Hindlimb muscle (tissue), 1 donor: Measurements from ENCODE around the gene MESD. TPM values are rescaled to one million over a fixed set of nuclear protein-coding genes. Genes with fewer than 3 reads are reported as not detected.
"Not testable (repeated sequence)": the region's sequence is repeated elsewhere in the genome, so short reads cannot be mapped to it uniquely, and the experiment has no call there.

Experiments
- DNase-seq: peaks from one replicate; pipeline ENCODE4 v3.0.0-alpha.2; 2013
- polyA plus RNA-seq: library from polyadenylated mRNA; unstranded; fragments of 120-200 nt; gene quantifications from one replicate; pipeline ENCODE4 v1.2.1, GENCODE V29; 2013; ENCODE audit not compliant: insufficient read length

The MESD gene
- polyA plus RNA-seq, 1 donor: 19.8 TPM

DNA sequence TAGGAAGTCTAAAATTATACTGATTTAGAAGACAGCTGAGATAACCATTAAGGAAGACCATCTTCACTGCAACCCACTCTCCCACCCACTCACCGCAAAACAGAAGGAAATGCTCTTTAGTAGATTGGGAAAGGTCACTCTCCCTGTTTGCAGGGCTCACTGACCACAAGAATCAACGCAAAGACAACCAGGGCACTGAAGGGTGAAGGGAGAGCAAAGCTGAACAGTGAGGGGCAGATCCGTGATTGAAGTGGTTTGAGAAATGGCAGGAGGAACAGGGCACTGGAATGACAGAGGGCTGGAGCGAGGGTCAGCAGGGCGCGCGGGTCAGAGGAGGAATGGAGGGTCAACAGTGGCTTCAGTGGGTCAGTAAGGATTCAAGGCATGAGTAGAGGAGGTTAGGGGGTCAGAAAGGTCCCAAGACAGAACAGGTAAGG is 520 bp downstream of the MESD start:
- no peak for DNase-seq

DNA sequence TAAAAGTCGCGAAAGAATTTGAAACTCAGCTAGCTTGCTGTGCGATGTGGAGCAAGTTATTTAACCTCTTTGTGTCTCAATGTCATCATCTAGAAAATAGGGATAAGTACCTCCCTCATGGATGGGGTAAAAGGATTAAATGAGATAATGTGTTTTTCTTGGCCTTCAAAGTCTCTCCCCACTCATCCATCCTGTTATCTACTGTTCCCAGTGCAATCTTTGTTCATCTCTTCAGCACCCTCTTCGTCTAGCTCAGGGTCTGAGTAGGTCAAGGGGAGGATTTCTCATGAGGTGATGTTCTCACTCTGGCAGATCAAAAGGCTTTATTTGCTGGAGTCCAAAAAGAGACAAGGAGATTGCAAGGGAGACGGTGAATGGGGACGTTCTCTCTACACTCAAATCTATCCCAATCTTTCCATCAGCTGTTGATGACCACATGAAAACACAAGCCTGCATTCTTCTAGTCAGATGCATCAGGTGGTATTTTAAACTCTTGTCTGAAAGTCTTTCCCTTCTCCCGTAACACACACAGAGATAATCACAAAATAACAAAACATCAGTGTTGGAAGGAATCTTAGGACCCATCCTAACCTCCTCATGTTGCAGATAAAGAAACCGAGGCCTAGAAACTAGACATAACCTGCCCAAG is 1.3 kb downstream of the MESD start:
- no peak for DNase-seq

DNA sequence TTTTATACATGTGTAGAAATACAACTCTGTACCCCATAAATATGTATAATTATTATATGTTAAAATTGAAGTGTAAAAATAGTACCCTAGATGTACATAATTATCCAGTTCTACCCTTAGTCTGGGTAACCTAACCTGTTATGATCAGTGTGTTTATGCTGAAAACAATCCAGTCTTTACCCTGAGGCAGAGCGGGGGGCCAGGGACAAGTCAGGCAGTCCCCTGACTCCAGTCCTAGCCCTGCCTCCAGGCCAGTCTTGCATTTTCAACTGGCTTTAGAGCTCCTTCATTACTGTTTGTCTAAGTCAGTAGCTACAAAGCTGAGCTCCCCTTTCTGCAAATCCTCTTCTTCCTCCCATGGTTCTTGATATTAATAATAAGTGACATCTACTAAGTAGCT is 3.1 kb downstream of the MESD start:
- no peak for DNase-seq

DNA sequence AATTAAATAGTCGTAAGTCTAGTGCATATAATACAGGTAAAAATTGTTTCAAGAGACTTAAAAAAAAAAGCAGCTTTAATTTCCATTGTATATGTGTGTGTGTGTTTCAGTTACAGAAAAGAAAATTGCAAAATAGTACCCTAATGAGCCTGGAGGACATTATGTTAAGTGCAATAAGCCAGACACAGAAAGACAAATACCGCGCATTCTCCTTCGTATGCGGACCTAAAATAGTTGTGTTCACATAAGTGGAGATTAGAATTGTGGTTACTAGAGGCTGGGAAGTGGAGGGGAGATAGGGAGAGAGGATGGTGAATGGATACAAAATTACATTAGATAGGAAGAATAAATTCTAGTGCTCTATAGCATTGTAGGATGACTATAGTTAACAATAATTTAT is 3.6 kb downstream of the MESD start:
- DNase-seq: no peak

DNA sequence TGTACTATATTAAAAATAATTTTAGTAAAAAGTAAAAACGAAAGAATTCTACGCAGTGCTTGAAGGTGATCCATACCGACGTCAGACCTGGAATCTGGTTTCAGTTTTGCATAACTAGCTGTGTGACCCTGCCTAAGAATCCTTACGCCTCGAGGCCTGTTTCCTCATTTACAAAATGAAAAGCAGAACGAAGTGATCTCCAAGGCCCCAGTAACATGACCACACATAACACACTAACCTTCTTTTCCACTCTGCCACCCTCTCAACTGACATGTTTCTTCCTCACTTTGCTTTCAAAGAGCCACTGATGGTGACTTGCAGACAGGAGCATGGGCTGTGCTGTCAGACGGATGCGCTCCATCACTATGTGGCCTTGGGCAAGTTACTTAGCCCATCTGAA is 4.8 kb downstream of the MESD start:
- no peak for DNase-seq

DNA sequence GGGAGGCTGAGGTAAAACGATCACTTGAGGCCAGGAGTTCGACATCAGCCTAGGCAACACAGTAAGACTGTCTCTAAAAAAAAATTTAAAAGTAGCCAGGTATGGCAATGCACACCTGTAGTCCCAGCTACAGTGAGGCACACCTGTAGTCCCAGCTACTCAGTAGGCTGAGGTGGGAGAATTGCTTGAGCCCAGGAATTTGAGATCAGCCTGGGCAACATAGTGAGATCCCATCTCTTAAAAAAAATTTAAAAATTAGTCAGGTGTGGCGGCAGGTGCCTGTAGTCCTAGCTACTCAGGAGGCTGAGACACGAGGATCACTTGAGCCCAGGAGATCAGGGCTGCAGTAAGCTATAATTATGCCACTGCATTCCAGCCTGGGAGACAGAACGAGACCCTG is 6.8 kb downstream of the MESD start:
- no peak for DNase-seq

DNA sequence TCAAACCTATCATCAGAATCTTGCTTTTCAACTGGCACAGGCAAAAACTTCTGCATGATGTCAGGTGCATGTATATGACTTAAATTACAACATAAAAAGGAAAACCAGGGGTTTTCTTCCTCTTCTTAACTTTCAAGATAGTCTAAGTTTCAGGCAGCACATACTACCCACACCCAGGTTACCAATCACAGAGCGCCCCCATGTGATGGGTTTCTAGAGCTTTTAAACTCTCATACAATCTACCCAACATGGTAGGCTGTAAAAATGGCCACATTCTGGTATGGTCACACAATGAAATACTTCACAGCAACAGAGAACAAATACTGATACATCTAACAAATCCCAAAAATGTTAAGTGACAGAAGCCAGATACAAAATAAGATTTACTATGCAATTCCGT is 7.4 kb downstream of the MESD start:
- no peak for DNase-seq

DNA sequence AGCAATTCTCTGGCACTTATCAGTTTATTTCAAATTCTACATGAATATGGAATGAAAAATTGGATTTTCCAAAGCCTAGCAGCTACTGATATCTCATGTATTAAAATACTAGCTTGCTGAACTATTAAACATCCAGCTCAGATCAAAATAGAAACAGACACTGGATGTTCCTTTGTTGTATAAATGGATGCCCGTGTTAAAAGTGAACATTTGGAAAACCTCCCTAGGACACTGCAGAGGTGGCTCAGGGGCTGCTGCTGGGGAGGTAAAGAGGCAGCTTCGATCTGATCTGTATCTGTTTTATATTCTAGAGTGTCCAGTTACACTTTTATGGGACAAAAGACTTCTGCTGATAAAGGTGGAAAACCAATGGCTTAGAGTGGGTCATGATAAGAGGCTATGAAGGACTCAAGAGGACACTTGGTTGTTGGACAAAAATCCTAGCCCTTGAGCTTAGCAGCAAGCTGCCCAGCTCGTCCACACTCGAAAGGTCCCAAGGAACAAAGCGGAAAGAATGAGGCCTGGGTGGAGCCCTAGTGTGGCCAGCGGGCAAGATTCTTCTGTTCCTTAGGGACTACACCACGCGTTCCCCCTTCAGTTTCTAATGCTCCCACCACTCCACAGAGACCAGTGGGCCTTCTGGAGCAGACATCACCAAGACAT is 9.9 kb downstream of the MESD start:
- DNase-seq: no peak

DNA sequence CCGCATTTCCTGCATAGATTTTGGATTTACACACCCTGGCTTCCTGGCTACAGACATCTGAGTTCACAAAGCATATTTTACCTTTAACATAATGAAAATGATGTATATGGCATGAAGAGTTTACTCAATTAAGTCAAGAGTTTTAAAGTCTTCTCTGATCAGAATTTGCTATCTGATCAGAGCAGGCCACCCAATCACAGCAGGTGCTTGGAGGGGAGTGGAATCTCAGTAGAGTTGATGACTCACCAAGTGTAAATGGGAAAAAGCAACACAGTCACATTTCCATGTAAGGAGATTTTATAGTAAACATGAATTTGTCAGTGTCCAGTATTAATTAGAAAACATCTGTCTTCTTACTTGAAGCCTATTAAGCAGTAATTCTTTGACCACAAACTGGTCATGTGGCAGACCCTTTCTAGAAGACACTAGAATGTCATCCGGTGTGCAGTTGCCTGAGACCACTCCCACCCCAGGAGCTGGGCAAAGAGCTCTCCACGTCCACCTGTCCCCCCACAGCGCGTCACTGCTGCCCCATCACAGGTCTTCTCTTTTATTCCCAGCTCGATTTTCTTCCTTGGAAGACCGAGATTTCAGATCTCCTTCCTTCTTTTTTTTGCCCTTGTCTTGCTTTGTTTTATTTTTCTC is 10.8 kb downstream of the MESD start:
- no peak for DNase-seq

DNA sequence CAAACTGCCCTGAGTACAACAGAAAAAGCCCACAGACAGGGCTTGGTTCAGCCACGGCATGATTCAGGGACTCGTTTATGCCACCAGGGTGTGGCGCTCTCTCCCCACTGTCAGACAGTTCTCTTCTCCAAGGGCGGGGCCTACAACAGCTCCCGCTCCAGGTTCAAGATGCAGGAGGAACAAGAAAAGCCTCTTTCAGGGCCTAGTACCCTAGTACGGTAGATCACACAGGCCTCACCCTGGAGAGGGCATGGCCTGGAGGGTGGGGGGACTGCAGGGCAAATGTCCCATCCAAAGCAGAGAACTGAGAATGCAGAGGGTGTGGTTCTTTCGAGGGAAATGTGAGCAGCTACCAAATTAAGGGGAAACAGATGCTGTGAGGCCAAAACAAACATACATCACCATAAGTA is 12.0 kb downstream of the MESD start:
- peak; percentile 66 for DNase-seq

DNA sequence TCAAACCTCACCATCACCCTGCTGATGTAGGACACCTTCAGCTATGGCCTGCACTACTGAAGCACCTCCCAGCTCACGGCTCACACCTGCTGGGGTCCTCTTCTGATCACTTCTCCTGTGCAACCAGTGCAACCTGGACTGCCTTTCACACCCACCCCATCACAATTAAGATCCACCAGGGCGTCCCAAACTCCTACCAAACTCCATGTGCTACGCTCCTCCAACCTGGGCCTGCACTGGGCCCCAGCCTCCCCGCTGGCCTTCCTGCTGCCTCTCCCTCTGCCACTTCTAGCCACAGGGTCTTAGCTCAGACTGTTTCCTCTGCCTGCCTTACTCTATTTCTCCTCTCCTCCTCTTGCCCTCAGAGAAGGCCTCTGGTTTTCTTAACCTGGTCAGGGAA is 12.8 kb downstream of the MESD start:
- DNase-seq: no peak

DNA sequence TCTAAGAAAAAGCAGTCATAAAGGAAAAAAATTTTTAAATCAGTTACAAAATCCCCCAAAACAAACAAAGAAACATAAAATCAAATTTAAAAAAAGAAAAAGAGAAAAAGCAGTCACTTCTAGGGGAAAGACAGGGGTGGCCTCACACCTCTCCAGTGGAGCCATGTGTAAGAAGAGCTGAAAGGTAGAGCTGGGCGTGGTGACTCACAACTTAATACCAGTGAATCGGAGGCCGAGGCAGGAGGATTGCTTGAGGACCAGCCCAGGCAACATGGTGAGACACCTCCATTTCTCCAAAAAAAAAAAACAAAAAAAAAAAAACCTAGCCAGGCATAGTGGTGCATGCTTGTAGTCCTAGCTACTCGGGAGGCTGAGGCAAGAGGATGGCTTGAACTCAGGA is 14.7 kb downstream of the MESD start:
- DNase-seq: no peak

DNA sequence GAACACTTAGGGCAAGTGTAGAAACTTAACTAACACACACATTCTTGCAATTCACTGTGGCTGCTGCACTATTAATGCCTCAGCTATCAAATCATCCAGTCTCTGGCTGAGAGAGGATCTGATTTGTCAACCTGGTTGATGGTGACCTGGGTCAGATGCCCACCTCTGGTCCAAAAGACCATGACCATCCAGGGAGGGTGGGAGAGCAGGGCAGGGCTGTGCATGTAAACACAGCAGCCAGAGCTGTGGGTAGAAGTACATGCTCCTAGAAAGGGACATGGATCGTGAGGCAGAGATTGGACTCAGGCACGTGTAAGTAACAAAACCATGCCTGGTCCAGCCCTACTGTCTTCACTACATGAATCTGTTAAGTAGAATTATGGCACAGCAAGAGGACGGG is 17.3 kb downstream of the MESD start:
- DNase-seq: no peak

DNA sequence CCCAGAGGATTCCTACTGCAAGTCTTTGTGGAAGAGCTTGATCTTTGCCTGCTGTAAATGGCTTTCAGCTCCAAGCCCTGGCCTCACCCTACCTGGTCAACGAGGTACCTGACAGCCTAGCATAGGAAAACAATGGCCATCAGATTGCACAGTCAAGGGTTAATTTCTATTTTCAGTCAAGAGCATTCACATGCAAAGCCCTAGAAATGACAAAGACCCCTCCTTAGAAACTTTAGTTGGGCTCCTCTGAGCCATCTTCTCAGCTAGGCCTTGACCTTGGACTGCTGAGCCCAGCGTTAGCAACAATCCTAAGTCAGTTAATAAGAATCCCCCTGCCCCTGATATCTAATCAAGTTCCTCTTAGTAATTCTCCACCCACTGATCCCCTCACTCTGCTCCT is 18.5 kb downstream of the MESD start:
- no peak for DNase-seq

DNA sequence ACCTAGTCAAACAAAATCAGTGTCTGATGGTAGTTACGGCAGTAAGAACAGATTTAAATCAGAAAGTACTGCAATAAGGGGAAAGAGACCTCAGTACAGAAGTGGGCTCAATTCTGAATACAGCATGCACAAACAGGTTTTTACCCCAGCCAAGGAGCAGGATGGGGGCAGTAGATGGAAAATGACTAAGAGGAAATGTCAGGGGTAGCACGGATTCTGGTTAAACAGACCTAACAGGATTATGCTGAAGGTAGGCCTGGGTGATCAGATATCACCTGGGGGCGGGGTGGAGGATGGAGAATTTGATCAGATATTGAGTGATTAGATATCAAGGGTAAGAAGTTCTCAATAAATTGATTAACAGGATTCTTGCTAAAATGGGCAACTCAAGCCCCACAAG is 19.0 kb downstream of the MESD start:
- no peak for DNase-seq

DNA sequence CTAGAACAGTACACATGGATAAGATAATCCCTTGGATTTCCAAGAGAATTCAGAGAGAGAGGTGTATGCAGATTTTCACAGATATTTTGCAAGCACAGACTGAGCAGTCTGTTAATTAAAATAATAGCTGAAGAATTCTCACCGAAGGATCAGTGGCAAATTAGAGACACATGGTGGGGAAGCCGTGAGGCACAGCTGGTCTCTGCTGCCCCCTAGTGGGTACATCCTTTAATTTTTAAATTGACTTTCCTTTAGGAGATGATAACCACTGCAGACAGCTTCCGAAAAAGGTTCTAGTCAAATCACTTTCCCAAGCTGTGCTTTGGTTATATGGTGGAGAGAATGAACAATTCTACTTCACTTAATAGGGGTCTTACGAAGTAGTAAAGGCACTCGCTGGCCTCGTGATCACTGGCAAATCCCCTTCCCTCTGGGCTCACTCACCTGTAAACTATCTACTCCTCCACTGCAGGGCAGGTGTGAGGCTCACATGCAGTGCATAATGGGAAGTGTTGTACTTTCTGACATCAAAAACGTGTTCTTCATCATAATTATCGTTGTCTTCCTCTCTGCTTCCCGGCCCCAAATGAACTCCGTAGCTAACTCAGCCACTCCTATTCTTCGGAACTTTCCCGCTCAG is 19.5 kb downstream of the MESD start:
- peak; percentile 70 for DNase-seq

DNA sequence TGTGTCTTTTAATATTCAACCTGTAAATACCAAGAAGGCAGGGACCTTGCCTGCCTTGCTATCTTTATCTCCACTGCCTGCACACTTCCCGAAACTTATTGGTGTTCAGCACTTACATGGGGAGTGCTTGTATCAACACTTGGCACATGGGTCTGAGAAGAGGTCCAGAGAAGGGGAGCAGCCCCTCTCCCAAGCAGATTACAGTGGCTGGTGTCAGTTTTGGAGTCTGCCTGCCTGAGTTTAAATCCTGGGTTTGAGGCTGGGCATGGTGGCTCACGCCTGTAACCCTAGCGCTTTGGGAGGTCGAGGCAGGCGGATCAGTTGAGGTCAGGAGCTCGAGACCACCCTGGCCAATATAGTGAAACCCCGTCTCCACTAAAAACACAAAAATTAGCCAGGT is 20.3 kb downstream of the MESD start:
- DNase-seq: no peak

DNA sequence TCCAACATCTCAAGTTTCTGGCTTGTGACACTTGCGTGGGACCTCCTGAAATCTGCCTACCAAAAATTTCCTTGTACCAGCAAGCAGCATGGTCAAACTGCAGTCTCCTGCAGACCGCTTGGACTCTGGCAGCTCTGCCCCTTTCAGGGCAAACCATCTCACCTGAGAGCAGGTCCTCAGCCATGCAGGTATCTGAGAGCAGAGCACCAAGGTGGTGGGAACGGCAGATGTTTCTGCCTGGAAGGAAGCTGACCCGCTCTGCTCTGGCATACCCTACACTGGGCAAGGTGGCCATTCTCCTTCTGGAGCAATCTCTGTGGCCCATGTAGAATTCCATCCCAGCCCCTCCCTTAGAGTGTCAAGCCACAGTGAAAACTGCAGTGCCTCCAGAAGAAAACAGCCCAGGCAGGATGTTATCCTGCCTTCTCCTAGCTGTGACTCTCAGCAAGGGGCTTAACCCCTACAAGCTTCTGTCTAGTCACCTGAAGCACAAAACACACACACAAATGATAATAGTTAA is 21.6 kb downstream of the MESD start:
- DNase-seq: no peak

DNA sequence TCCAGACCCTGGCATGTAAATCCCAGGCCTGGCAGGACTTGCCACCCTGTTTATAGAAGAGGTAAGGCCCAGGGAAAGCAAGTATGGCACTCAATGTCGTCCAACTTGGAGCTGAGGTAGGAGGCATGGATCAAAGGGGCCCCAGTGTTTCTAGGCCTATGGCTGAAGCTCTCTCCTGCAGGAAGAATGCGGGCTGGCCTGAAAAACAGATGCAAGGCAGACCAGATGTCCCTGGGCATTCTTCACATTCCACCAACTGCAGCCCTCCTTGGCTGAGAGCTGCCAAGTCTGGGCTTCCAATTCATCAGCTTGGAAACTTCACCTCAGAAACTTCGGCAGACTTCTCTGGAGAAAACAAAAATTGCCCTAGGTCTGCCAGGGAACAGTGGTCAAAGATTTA is 22.2 kb downstream of the MESD start:
- no peak for DNase-seq

DNA sequence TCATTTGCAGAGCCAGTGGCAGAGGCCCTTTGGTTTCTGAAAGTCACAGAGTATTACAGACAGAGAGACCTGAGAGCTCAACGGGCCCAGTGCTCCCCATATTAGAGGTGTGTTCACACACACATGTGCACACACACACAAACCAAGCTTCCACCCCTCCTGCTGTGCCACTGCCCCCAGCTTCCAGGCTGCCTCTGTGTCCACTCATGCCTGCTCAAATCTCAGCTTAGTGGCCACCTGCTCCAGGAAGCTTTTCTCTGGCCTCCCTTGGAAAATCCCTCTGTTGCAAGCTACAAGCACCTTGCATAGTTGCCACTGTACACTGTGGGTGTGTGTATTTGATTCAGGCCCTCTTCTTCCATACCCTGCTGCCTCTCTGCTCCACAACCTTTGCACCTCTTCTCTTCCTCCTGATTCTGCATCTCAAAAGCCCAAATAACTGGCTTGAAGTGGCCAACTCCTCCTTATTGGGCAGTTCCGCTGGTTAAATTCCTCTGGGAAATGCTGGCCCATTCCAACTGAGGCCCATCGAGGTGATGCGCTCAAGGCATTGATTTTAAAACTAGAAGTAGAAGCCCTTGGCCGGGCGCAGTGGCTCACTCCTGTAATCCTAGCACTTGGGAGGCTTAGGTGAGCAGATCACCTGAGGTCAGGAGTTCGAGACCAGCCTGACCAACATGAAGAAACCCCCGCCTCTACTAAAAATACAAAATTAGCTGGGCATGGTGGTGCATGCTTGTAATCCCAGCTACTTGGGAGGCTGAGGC is 23.0 kb downstream of the MESD start:
- no peak for DNase-seq

DNA sequence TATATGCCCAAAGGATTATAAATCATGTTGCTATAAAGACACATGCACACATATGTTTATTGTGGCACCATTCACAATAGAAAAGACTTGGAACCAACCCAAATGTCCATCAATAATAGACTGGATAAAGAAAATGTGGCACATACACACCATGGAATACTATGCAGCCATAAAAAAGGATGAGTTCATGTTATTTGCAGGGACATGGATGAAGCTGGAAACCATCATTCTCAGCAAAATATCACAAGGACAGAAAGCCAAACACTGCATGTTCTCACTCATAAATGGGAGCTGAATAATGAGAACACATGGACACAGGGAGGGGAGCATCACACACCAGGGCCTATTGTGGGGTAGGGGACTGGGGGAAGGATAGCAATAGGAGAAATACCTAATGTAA is 24.2 kb downstream of the MESD start:
- DNase-seq: not testable (repeated sequence)

DNA sequence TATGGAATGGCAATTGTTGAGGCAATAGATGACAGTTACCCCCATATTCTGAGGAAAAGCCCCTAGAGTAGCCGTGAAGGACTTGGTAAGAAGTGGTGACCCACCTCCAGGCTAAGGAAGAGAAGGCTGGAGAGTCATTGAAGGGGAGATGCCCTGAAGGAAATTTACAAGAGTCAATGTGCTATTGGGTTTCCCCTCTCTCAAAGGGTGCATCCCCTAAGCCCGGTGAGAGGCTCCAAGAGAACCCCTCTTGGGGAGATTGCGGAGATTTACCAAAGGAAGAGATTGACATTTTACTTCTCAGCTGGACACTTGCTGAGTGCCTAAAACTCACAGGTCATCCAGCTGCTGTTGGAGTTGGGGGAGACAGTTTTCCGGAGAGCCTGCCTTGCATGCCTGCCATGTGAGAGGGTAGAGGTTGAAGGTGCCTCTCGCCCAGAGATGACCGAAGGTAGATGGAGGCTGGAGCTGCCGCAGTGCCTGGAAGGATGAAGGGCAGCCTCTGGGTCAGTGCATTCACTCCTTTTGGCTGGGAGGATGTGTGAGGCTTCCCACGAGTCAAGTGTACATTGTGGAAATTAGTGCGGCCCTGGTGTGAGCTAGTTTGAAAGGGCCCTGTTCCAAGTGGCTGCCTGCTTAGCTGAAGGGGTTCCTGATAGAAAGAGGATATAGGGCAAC is 30.7 kb downstream of the MESD start:
- DNase-seq: no peak
